Erythroblast (primary cell): Measurements from ENCODE around the gene GLIS1.

Source experiments
- GATA1 ChIP-seq: IDR thresholded peaks from 2 replicates; pipeline ENCODE4 v1.6.1; 2011; ENCODE audit warnings: low read depth, mild to moderate bottlenecking, control low read depth, low read length, moderate library complexity
- POLR2A ChIP-seq: IDR thresholded peaks from 2 replicates; pipeline ENCODE4 v1.6.1; 2011; ENCODE audit warnings: mild to moderate bottlenecking, low read length

- TF ChIP-seq POLR2A: no peak
- TF ChIP-seq GATA1: no peak
These were observed 3.7 kb downstream of the GLIS1 start for GRCh38 chr1:53735261-53735660.
